ENCODE data around the gene GFOD2. TPM values are rescaled to one million over a fixed set of nuclear protein-coding genes. Genes with fewer than 3 reads are reported as not detected.

Gene GFOD2
- total RNA-seq, 3 donors from 2014 or later, result 17.3 to 22.0 (median 20.2) TPM

- DNase-seq (no peak), ATAC-seq (no peak)
- no peak overlapping the region for H3K4me3 Mint-ChIP-seq
- no peaks in the 10 kb centered on the region for H3K9me3 Mint-ChIP-seq
- no peaks in the 10 kb centered on the region for H3K27me3 Mint-ChIP-seq (ENCODE audit: low read depth)
- no peaks in the 10 kb centered on the region for H3K4me1 Mint-ChIP-seq (ENCODE audit: low read depth)
- H3K36me3 Mint-ChIP-seq (ENCODE audit: insufficient read depth), result peaks cover 18% of the 10 kb centered on the region
Observed at GRCh38 chr16:67726106-67727034, 7.3 kb upstream of the GFOD2 start.

- no peak for DNase-seq
- Mint-ChIP-seq H3K4me1 (ENCODE audit: low read depth) (peaks cover 9% of the 10 kb centered on the region), H3K4me3 (no peak overlapping the region), H3K36me3 (ENCODE audit: insufficient read depth) (peaks cover under 1% of the 10 kb centered on the region), H3K27me3 (ENCODE audit: low read depth) (no peaks in the 10 kb centered on the region), H3K9me3 (no peaks in the 10 kb centered on the region)
- no peak for ATAC-seq
Observed at GRCh38 chr16:67723911-67724305, 4.8 kb upstream of the GFOD2 start.

GRCh38 chr16:67723151-67723910, 4.2 kb upstream of the GFOD2 start:
- no peak for DNase-seq
- no peaks in the 10 kb centered on the region for H3K36me3 Mint-ChIP-seq (ENCODE audit: insufficient read depth)
- ATAC-seq, result no peak
- no peaks in the 10 kb centered on the region for H3K9me3 Mint-ChIP-seq
- no peaks in the 10 kb centered on the region for H3K27me3 Mint-ChIP-seq (ENCODE audit: low read depth)
- no peak overlapping the region for H3K4me3 Mint-ChIP-seq
- H3K4me1 Mint-ChIP-seq (ENCODE audit: low read depth), result peaks cover 13% of the 10 kb centered on the region

GRCh38 chr16:67720236-67720635, 1.1 kb upstream of the GFOD2 start:
- Mint-ChIP-seq H3K9me3 (no peaks in the 10 kb centered on the region), H3K27me3 (ENCODE audit: low read depth) (no peaks in the 10 kb centered on the region)
- ATAC-seq, result no peak

GRCh38 chr16:67719778-67720144, 645 bp upstream of the GFOD2 start:
- Mint-ChIP-seq H3K9me3 (no peaks in the 10 kb centered on the region), H3K4me1 (ENCODE audit: low read depth) (peaks cover 29% of the 10 kb centered on the region)
- DNase-seq, result peak; percentile 8

More at GRCh38 chr16:67720236-67720635, 1.1 kb upstream of the GFOD2 start:
- no peak for DNase-seq
- Mint-ChIP-seq H3K4me3 (peak overlapping the region; percentile 97), H3K4me1 (ENCODE audit: low read depth) (peaks cover 29% of the 10 kb centered on the region), H3K36me3 (ENCODE audit: insufficient read depth) (peaks cover 2% of the 10 kb centered on the region)

GRCh38 chr16:67718668-67719047, 458 bp downstream of the GFOD2 start:
- ATAC-seq (peak; percentile 32 to 42), DNase-seq (no peak)
- no peaks in the 10 kb centered on the region for H3K9me3 Mint-ChIP-seq
- peaks cover 2% of the 10 kb centered on the region for H3K36me3 Mint-ChIP-seq (ENCODE audit: insufficient read depth)
- no peaks in the 10 kb centered on the region for H3K27me3 Mint-ChIP-seq (ENCODE audit: low read depth)
- peaks cover 29% of the 10 kb centered on the region for H3K4me1 Mint-ChIP-seq (ENCODE audit: low read depth)
- peak overlapping the region; percentile 97 for H3K4me3 Mint-ChIP-seq

More at GRCh38 chr16:67719778-67720144, 645 bp upstream of the GFOD2 start:
- Mint-ChIP-seq H3K4me3 (peak overlapping the region; percentile 97), H3K27me3 (ENCODE audit: low read depth) (no peaks in the 10 kb centered on the region), H3K36me3 (ENCODE audit: insufficient read depth) (peaks cover 2% of the 10 kb centered on the region)
- peak; percentile 17 to 29 for ATAC-seq

- Mint-ChIP-seq H3K27me3 (ENCODE audit: low read depth) (no peaks in the 10 kb centered on the region), H3K9me3 (no peaks in the 10 kb centered on the region), H3K4me1 (ENCODE audit: low read depth) (peaks cover 38% of the 10 kb centered on the region), H3K36me3 (ENCODE audit: insufficient read depth) (peaks cover 6% of the 10 kb centered on the region), H3K4me3 (no peak overlapping the region)
- ATAC-seq (no peak), DNase-seq (no peak)
Observed at GRCh38 chr16:67716097-67716496, 3.0 kb downstream of the GFOD2 start.

- Mint-ChIP-seq H3K36me3 (ENCODE audit: insufficient read depth) (peaks cover 7% of the 10 kb centered on the region), H3K4me1 (ENCODE audit: low read depth) (peaks cover 30% of the 10 kb centered on the region), H3K4me3 (no peak overlapping the region), H3K9me3 (no peaks in the 10 kb centered on the region), H3K27me3 (ENCODE audit: low read depth) (no peaks in the 10 kb centered on the region)
- ATAC-seq (no peak), DNase-seq (no peak)
Observed at GRCh38 chr16:67714522-67714921, 4.6 kb downstream of the GFOD2 start.

GRCh38 chr16:67713647-67714273, 5.4 kb downstream of the GFOD2 start:
- no peaks in the 10 kb centered on the region for H3K9me3 Mint-ChIP-seq
- DNase-seq (no peak), ATAC-seq (no peak)
- no peaks in the 10 kb centered on the region for H3K27me3 Mint-ChIP-seq (ENCODE audit: low read depth)
- peaks cover 30% of the 10 kb centered on the region for H3K4me1 Mint-ChIP-seq (ENCODE audit: low read depth)
- no peak overlapping the region for H3K4me3 Mint-ChIP-seq
- H3K36me3 Mint-ChIP-seq (ENCODE audit: insufficient read depth), result peaks cover 7% of the 10 kb centered on the region

GRCh38 chr16:67710607-67711006, 8.5 kb downstream of the GFOD2 start:
- H3K9me3 Mint-ChIP-seq, result no peaks in the 10 kb centered on the region
- H3K4me1 Mint-ChIP-seq (ENCODE audit: low read depth), result peaks cover 10% of the 10 kb centered on the region
- DNase-seq, result no peak
- H3K4me3 Mint-ChIP-seq, result no peak overlapping the region
- H3K27me3 Mint-ChIP-seq (ENCODE audit: low read depth), result no peaks in the 10 kb centered on the region
- peaks cover 5% of the 10 kb centered on the region for H3K36me3 Mint-ChIP-seq (ENCODE audit: insufficient read depth)
- ATAC-seq, result no peak

GRCh38 chr16:67709050-67709449, 10.1 kb downstream of the GFOD2 start:
- Mint-ChIP-seq H3K36me3 (ENCODE audit: insufficient read depth) (peaks cover 5% of the 10 kb centered on the region), H3K4me3 (no peak overlapping the region), H3K27me3 (ENCODE audit: low read depth) (no peaks in the 10 kb centered on the region), H3K9me3 (no peaks in the 10 kb centered on the region), H3K4me1 (ENCODE audit: low read depth) (peaks cover 18% of the 10 kb centered on the region)
- DNase-seq (no peak), ATAC-seq (no peak)

GRCh38 chr16:67708368-67708771, 10.7 kb downstream of the GFOD2 start:
- ATAC-seq, result no peak
- Mint-ChIP-seq H3K9me3 (no peaks in the 10 kb centered on the region), H3K27me3 (ENCODE audit: low read depth) (no peaks in the 10 kb centered on the region), H3K36me3 (ENCODE audit: insufficient read depth) (peaks cover 4% of the 10 kb centered on the region), H3K4me1 (ENCODE audit: low read depth) (peaks cover 24% of the 10 kb centered on the region), H3K4me3 (no peak overlapping the region)
- DNase-seq, result no peak

GRCh38 chr16:67707790-67708189, 11.3 kb downstream of the GFOD2 start:
- Mint-ChIP-seq H3K4me1 (ENCODE audit: low read depth) (peaks cover 26% of the 10 kb centered on the region), H3K9me3 (no peaks in the 10 kb centered on the region), H3K36me3 (ENCODE audit: insufficient read depth) (peaks cover 3% of the 10 kb centered on the region), H3K27me3 (ENCODE audit: low read depth) (no peaks in the 10 kb centered on the region), H3K4me3 (no peak overlapping the region)
- DNase-seq (no peak), ATAC-seq (no peak)

- Mint-ChIP-seq H3K36me3 (ENCODE audit: insufficient read depth) (peaks cover 3% of the 10 kb centered on the region), H3K4me3 (no peak overlapping the region), H3K4me1 (ENCODE audit: low read depth) (peaks cover 26% of the 10 kb centered on the region), H3K9me3 (no peaks in the 10 kb centered on the region), H3K27me3 (ENCODE audit: low read depth) (no peaks in the 10 kb centered on the region)
- DNase-seq (no peak), ATAC-seq (no peak)
Observed at GRCh38 chr16:67707210-67707609, 11.9 kb downstream of the GFOD2 start.

Measured in activated T-cell treated with anti-CD3 and anti-CD28 coated beads, Interleukin-2, amount 50 U/mL, for 4 hours (primary cell).